Measurements from ENCODE around the gene PHF13. TPM values are rescaled to one million over a fixed set of nuclear protein-coding genes. Genes with fewer than 3 reads are reported as not detected.
A peak's percentile ranks its signal among the peaks of the same experiment; 100 is the strongest.

The PHF13 gene
- total and polyA plus RNA-seq, 9 of the 15 experiments (the other 6 are each of a cell fraction or from before 2014, with no cell fraction given), result 1.8 to 36.1 (median 11.7) TPM

- TF ChIP-seq NRF1 (conservative IDR thresholded peaks at IDR 0.05 in 1 of 2, IDR thresholded peaks at IDR 0.05 in 1 of 2) (0 out of 4 replicates have a peak, but pooled peaks of 1 of the 2 experiments have one; percentile 8), MITF (IDR thresholded peaks at IDR 0.05) (no peak), RBM25 (IDR thresholded peaks at IDR 0.05; ENCODE audit: low read depth, low read length, severe bottlenecking) (no peak), ESRRB (CRISPR knock-in tag; IDR thresholded peaks at IDR 0.05; ENCODE audit: borderline replicate concordance) (no peak), FOXJ2 (tag; IDR thresholded peaks at IDR 0.05) (no peak), FOXA1 (IDR thresholded peaks at IDR 0.05; ENCODE audit: borderline replicate concordance) (no peak), GMEB1 (CRISPR knock-in tag; IDR thresholded peaks at IDR 0.05) (no peak), TAF9B (IDR thresholded peaks at IDR 0.05; ENCODE audit: partially characterized antibody) (no peak), ZNF764 (CRISPR knock-in tag; IDR thresholded peaks at IDR 0.05; ENCODE audit: low read depth) (no peak), ZBTB7A (IDR thresholded peaks at IDR 0.05; ENCODE audit: borderline replicate concordance, control insufficient read depth, low read depth, low read length) (no peak), MBD2 (IDR thresholded peaks at IDR 0.05; ENCODE audit: borderline replicate concordance, low read depth) (no peak), ZNF507 (tag; conservative IDR thresholded peaks at IDR 0.05) (no peak), TCF7 (IDR thresholded peaks at IDR 0.05; ENCODE audit: borderline replicate concordance) (no peak), SMARCA5 (IDR thresholded peaks at IDR 0.05) (no peak), NFRKB (IDR thresholded peaks at IDR 0.05; ENCODE audit: low read depth) (no peak), NR2C2 (CRISPR knock-in tag; IDR thresholded peaks at IDR 0.05) (no peak), NR2C2 (tag; IDR thresholded peaks at IDR 0.05) (no peak), SMAD3 (CRISPR knock-in tag; conservative IDR thresholded peaks at IDR 0.05) (no peak), JUND (IDR thresholded peaks at IDR 0.05; ENCODE audit: borderline replicate concordance, low read depth, low read length) (no peak), JUND (tag; IDR thresholded peaks at IDR 0.05; ENCODE audit: borderline replicate concordance, low read depth, low read length) (no peak)
- TF ChIP-seq, protein P1, sequence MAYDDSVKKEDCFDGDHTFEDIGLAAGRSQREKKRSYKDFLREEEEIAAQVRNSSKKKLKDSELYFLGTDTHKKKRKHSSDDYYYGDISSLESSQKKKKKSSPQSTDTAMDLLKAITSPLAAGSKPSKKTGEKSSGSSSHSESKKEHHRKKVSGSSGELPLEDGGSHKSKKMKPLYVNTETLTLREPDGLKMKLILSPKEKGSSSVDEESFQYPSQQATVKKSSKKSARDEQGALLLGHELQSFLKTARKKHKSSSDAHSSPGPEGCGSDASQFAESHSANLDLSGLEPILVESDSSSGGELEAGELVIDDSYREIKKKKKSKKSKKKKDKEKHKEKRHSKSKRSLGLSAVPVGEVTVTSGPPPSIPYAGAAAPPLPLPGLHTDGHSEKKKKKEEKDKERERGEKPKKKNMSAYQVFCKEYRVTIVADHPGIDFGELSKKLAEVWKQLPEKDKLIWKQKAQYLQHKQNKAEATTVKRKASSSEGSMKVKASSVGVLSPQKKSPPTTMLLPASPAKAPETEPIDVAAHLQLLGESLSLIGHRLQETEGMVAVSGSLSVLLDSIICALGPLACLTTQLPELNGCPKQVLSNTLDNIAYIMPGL (CRISPR knock-in tag; IDR thresholded peaks at IDR 0.05), result 0 out of 2 replicates have a peak, but pooled peaks have one; percentile 60
- TF ChIP-seq, protein P2, sequence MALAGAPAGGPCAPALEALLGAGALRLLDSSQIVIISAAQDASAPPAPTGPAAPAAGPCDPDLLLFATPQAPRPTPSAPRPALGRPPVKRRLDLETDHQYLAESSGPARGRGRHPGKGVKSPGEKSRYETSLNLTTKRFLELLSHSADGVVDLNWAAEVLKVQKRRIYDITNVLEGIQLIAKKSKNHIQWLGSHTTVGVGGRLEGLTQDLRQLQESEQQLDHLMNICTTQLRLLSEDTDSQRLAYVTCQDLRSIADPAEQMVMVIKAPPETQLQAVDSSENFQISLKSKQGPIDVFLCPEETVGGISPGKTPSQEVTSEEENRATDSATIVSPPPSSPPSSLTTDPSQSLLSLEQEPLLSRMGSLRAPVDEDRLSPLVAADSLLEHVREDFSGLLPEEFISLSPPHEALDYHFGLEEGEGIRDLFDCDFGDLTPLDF (CRISPR knock-in tag; IDR thresholded peaks at IDR 0.05), result no peak; the same call in 1 of the 2 replicates
Measured at GRCh38 chr1:6625584-6626149, 12.1 kb downstream of the PHF13 start (continued).

Data from K562 (cell line).